SK-N-MC (cell line): ENCODE measurements around the gene CREB3L4.

Experiments used
- EZH2 ChIP-seq: fragments of 200-600 bp; sonication (generic); IDR thresholded peaks from one replicate; pipeline ENCODE4 v1.6.1; 2017; ENCODE audit warnings: antibody characterized with exemption
- POLR2AphosphoS5 ChIP-seq: IDR thresholded peaks from 2 replicates; pipeline ENCODE4 v1.6.1; 2012; ENCODE audit warnings: mild to moderate bottlenecking, low read depth, low read length, borderline replicate concordance

- no peak; the same call in 1 of the 2 replicates for TF ChIP-seq POLR2AphosphoS5
- no peak for TF ChIP-seq EZH2
These were observed 22.4 kb upstream of the CREB3L4 start for GRCh38 chr1:153945131-153945794.
